NCI-H1105 (cell line): ENCODE data around the gene SPSB4.

Experiments
- DNase-seq: peaks from one replicate; lab custom pipeline; 2025; lab: John Stamatoyannopoulos, UW

Gene SPSB4

GRCh38 chr3:141055136-141055535 lies 4.0 kb downstream of the SPSB4 start:
- DNase-seq = no peak

DNA sequence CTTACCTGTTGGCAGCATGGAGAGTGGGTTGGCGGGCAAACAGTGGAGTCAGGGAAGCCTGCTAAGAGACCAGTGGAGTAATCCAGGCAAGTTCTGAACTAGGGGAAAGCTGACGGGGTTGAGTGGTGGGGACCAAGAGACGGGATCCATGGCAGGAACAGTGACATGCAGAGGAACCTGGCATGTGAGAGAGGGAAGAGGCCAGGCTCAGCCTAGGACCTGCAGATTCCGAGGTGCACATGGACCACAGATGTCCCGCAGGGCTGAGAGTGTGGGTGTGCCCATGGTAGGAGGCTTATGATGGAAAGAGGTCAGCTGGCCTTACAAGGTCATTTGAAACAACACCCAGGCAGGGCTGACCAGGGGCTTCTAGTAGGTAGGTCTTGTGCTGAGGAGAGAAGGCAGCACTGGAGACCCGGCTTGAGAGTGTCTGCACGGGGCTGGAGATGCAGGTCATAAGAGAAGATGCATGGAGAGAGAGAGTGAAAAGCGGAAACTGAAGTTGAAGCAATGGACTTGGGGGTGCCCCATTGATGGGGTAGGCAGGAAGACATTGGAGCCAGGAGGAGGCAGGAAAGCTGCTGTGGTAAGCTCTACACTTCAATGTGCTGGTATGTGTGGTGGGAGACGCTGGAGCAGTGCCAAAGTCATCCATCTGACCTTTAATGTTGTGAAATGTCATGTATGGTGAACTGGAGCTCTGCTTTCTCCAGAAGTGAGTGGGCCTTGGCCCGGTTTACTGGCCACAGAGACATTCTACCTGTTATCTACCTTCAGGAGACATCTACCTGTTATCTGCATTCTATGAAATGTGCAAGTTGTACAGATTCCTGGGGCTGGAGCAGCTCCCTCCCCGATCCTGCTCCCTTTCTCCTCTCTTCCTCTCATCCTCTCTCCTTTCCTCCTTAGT lies 4.6 kb downstream of the SPSB4 start:
- no peak for DNase-seq

DNA sequence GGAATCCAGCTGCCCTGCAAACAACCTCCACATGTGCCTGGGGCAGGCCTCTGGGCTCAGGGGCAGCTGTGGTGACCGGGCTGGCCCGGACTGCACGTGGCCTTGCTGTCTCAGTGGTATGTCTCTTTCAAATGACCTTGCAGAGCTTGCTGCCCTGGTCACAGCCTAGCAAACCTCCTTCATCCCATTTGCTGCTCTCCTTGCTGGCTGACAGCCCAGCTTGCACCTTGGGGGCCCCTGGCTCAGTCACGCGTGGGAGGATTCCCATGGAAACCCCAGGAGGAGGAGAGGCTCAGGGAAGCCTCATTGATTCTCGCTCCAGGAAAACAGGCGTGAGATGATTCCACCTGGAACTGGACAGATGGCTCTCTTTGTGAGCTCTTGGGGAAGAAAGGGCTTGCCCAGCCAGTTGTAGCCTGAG lies 5.6 kb downstream of the SPSB4 start:
- no peak for DNase-seq

DNA sequence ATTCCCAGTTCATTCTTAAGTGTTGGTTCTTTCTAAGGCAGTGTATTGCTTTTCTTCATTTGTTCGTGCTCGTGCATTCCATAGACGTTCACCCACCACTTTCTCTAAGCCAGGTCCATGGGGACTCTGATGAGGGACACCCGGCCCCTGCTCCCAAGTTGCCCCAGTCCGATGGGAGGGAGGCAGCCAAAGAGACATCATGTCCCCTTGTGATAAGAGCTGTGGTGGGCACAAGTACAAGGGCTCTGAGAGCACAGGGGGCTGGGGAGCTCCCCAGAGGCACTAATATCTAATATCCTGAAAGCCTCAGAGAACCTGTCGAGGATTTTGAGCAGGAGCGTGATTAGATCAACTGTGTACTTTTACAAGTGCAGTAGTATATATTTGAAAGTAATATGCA lies 6.3 kb downstream of the SPSB4 start:
- no peak for DNase-seq

GRCh38 chr3:141057946-141058800 lies 7.0 kb downstream of the SPSB4 start:
- DNase-seq = no peak

DNA sequence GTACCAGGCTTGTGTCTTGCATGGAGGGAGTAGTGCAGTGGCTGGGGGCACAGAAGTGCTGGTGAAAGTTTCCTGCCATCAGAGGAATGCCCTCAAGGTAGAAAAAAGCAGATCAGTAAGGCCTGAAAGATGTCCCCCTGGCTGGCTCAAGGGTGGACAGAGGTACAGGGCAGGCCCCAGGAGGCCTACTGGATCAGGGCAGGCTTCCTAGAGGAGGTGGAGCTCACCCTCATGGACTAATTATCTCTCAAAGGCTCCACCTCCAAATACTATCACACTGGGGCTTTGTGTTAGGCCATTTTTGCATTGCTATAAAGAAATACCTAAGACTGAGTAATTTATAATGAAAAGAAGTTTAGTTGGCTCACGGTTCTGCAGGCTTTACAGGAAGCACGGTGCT lies 7.8 kb downstream of the SPSB4 start:
- no peak for DNase-seq

- DNase-seq = no peak
These were observed 8.7 kb downstream of the SPSB4 start for GRCh38 chr3:141059816-141060215.

DNA sequence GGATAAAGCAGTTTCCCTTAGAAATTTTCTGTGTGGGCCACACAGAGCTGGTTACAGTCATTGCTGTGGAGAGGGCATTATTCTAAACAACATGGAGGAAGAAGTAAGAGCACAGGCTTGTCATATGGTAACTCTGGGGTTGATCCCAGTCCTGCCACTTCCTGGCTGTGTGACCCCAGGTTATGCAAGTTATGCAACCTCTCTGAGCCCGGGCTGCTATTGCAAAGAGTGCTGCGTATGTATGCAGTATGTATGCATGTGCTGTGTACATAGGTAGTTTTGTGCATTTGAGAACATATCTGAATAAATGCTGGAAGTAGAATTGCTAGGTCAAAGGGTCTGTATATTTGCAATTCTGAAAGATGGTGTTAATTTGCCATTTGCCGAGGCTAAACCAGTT lies 9.2 kb downstream of the SPSB4 start:
- no peak for DNase-seq

GRCh38 chr3:141063831-141064230 lies 12.7 kb downstream of the SPSB4 start:
- DNase-seq = no peak

DNA sequence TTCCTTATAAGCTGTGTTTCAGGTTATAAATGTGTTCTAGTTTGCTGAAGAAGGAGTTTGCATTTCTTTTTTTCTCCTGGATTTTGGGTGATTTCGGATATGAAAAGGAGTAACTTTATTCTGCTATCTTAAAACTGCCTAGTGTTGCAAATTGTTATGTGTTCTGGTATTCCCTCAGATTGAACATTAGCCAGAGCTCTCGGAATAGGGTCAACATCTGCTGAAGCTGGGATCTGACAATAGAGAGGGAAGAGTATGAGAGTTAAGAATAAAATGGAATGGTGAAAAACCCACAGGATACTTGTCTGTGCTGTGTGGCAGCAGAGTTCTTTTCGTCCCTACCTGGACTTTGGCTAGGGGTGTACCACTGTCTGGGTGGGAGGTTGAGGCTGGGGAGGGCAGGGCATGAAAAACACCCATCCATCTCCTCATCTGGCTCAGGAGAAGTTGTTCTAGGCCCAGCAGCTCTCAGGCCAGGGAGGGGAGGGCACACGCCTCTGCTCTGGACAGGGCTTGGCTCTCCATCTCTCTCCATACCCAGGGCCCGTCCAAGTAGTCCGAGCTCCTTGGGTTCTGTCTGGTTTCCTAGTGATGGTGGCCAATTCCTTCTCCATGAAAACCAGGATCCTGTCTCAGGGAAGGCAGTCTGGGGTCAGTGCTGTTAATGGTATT lies 13.2 kb downstream of the SPSB4 start:
- no peak for DNase-seq

DNA sequence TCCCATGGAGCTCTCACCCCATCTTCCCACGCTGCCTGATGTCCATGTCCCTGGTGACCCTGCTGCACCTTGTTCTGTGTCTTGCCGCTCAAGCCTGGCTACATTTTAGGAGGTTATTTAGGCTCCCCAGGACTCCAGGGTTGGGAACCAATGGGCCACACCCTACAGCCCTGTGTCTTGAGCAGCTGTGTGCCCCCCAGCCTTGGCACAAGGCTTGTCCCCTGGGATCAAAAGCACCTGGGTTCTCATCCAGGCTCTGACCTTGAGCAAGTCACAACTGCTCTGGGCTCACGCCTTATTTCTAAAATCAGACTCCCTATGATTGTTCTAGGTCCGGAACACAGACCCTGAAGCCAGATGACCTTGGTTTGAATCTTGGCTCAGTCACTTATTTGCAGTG lies 14.1 kb downstream of the SPSB4 start:
- no peak for DNase-seq

DNA sequence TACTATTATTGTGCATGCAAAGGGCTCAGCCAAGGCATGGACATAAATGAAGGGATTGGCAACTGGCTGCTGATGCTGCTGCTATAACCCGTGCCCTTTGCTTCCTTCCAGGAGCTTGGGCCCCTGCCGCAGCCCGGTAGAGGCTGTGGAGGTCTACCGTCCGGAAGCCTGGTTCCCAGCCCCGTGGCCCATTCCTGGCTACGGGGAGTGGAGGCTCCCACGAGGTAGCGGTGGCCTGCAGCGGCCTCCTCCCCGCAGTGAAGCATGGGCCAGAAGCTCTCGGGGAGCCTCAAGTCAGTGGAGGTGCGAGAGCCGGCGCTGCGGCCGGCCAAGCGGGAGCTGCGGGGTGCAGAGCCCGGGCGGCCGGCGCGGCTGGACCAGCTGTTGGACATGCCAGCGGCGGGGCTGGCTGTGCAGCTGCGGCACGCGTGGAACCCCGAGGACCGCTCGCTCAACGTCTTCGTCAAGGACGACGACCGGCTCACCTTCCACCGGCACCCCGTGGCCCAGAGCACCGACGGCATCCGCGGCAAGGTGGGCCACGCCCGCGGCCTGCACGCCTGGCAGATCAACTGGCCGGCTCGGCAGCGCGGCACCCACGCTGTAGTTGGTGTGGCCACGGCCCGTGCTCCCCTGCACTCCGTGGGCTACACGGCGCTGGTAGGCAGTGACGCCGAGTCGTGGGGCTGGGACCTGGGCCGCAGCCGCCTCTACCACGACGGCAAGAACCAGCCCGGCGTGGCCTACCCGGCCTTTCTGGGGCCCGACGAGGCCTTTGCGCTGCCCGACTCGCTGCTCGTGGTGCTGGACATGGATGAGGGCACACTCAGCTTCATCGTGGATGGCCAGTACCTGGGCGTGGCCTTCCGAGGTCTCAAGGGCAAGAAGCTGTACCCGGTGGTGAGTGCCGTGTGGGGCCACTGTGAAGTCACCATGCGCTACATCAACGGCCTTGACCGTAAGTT lies 15.0 kb downstream of the SPSB4 start:
- DNase-seq = no peak

DNA sequence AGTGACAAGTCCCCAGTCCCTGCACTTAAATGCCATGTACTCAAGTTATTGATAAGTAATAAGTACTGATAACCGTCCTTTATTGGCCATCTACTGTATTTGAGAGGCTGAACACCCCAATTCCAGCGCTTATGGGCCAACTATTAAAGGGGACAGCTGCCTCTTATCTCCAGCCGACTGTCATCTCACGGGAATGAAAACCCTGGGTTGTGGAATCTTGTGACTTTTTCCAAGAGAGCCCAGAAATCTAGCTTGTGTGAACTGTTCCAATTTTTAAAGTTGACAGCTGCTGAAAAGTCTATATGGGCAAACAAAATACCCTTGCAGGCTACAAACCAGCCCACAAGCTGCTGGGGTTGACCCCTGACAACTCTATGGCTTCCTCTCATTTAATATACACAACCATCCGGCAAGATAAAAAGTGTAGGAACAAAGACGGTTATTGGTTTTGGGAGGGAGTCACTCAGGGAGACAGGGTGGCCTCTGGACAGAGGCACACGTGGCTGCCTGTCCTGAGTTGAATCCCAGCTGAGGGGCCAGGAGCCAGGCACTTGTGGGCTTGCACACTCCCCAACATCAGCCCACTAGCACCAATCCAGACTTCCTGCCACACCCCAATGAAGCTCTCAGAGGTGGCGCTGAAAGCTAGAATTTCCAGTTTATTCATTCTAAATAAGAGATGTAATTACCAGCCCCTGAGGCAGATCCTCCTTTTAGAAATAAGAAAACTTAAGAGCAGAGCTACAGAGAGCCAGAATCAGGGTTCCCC lies 16.2 kb downstream of the SPSB4 start:
- no peak for DNase-seq

- DNase-seq = no peak
These were observed 19.1 kb downstream of the SPSB4 start for GRCh38 chr3:141070229-141070628.

DNA sequence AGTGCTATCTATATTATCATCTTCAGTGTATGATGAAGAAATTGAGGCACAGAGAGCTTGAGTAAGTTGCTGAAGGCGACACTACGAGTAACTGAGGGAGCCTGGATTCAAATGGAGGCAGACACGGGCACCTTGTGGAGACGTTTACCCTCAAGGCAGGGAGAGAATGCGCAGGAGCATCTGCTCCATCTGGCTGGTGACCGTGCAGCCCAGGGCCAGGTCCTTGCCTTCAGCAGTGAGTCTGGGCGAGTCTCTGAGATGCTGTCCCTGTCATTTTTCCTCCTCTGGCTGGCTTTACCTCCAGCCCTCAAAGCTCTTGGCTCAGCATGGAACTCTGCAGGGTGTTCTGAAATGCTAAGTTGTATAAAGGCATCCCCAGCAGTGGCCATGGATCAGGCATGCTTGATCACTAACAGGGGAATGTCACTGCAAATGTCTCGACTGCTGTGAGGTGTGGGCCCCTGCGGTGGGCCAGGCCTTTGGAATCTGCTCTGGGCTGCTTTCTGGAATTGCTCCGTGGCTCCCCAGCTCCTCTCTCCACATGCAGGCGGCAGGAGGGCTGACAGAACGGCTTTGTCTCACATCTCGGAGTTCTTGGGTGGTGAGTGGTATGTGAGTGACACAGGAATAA lies 19.7 kb downstream of the SPSB4 start:
- DNase-seq = no peak

DNA sequence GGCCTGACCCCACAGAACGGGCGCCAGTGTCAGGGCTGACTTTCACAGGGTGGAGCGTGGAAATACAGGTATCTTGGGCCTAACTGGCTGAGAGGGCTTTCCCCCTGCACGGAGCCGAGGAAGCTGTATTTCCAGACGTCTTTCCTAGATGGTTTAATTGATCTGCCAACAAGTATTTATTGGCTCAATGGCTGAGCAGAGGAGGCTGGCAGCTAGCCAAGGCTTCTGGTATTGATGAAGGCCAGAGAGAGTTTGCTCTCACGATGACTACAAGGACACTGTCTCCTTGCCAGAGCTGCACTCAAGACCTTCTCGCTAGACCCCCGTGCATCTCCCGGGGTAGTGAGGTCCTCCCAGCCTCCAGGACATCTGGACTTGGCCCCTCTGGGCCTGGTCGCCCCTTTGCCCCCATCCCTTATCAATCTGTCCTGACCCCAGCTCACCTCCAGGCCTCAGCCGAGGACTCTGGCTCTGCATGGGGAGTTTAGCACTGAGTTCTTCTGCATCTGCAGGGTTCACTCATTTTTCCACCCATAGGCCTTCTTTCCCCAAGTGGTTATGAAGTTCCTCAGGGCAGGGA lies 20.6 kb downstream of the SPSB4 start:
- peak; percentile 17 for DNase-seq

DNA sequence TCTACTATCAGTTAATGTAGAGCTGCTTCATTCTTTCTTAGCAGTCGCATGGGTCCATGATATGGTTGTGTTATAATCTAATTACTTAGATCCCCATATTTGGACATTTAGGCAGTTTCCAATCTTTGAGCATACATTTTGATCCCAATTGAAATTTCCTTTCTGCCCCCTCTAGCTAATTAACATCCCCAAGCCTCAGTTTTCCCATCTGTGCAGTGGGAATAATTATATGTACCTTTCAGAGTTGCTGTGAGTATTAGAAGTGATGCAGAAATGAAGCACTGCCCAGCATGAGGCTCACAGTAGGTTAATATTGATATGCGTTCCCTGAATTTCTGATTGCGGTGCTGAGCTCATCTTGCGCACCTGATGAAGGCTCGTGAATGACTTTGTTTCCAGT lies 21.8 kb downstream of the SPSB4 start:
- no peak for DNase-seq

- no peak for DNase-seq
These were observed 22.4 kb downstream of the SPSB4 start for GRCh38 chr3:141073580-141073979.

- DNase-seq = no peak
These were observed 23.4 kb downstream of the SPSB4 start for GRCh38 chr3:141074529-141074928.
